GM23338 (cell line): ENCODE measurements around the gene PRPF4.
A peak's percentile ranks its signal among the peaks of the same experiment; 100 is the strongest.

Source experiments
- CREB1 ChIP-seq: fragments of 250-450 bp; sonication (Bioruptor Pico); IDR thresholded peaks from 2 replicates; pipeline ENCODE4 v1.5.0; 2020; ENCODE audit warnings: low read depth, mild to moderate bottlenecking, moderate library complexity
- TF ChIP-seq, protein P1 (sequence below), 2 experiments: fragments of 200-600 bp in 1 of 2; sonication (generic) in 1 of 2; conservative IDR thresholded peaks; 2 replicates each; pipeline versions ENCODE4 v1.5.1 to v1.6.1; 2016 to 2017; ENCODE audit warnings: antibody characterized with exemption in 2 of 2, low read depth in 2 of 2, mild to moderate bottlenecking in 2 of 2, moderate library complexity in 1 of 2

DNA sequence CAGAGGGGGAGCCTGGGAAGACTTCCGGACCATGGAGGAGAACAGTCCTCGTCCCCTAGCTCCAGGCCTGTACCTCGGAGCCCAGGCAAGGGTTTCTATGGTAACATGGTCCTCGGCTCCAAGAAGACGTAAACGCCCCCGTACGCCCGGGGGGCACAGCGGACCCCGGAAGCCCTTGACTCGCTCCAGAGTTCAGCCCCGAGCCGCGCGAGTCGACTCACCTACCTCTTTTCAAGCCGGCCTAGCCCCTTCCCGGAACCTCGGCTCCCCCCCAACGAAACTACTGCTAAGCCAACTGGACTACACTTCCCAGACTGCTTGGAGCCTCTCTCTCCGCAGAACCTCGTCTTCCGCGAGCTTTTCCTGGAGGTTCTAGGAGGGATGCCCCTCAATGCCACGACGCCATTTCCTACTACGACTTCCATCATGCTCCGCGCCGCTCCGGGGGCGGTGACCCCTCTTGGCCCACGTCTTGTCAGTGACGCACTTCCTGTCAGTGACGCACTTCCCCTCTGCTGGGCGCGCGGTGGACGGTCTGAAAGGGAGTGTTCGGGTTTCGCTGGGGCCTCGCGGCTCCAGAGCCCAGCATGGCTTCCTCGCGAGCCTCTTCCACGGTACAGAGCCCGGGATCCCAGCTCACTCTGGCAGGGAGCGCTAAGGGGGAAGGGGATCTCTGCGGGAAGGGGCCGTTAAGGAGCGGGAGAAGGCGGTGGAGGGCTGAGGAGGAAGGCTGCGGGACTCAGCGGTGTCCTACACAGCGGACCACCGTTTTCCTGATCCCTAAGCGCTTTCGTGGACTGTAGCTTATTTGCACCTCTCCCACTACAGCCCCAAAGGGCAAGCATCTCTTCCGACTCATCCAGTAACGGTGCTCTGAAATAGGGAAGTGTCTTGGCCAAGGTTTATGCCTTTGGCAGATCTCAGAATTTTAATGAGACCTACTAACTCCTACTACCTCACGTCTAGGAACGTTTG is at the start of gene PRPF4, which contains the start of gene CDC26:
- peak; percentile 96 for TF ChIP-seq CREB1 (CRISPR knock-in tag)
- TF ChIP-seq, protein P1, sequence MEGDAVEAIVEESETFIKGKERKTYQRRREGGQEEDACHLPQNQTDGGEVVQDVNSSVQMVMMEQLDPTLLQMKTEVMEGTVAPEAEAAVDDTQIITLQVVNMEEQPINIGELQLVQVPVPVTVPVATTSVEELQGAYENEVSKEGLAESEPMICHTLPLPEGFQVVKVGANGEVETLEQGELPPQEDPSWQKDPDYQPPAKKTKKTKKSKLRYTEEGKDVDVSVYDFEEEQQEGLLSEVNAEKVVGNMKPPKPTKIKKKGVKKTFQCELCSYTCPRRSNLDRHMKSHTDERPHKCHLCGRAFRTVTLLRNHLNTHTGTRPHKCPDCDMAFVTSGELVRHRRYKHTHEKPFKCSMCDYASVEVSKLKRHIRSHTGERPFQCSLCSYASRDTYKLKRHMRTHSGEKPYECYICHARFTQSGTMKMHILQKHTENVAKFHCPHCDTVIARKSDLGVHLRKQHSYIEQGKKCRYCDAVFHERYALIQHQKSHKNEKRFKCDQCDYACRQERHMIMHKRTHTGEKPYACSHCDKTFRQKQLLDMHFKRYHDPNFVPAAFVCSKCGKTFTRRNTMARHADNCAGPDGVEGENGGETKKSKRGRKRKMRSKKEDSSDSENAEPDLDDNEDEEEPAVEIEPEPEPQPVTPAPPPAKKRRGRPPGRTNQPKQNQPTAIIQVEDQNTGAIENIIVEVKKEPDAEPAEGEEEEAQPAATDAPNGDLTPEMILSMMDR (conservative IDR thresholded peaks at IDR 0.05; ENCODE audit: low read depth in 2 of 2): no peak
